Activated CD8-positive, alpha-beta memory T cell treated with anti-CD3 and anti-CD28 coated beads, Interleukin-2, amount 50 U/mL, for 4 hours (primary cell): ENCODE results near the gene CD300E.
A peak's percentile ranks its signal among the peaks of the same experiment; 100 is the strongest.
"Not testable (repeated sequence)": the region's sequence is repeated elsewhere in the genome, so short reads cannot be mapped to it uniquely, and the experiment has no call there.

ENCODE experiments used
- DNase-seq: peaks from one replicate; pipeline ENCODE4 v3.0.0-alpha.2; 2020

Gene CD300E

GRCh38 chr17:74633326-74633725 is 9.8 kb upstream of the CD300E start:
- no peak for DNase-seq

- DNase-seq: no peak
Observed at GRCh38 chr17:74632617-74633016, 9.1 kb upstream of the CD300E start.

- DNase-seq: no peak
Observed at GRCh38 chr17:74631468-74632450, 8.2 kb upstream of the CD300E start.

- DNase-seq: not testable (repeated sequence)
Observed at GRCh38 chr17:74630251-74630650, 6.7 kb upstream of the CD300E start.

GRCh38 chr17:74625661-74626060 is 2.1 kb upstream of the CD300E start:
- no peak for DNase-seq

- no peak for DNase-seq
Observed at GRCh38 chr17:74624131-74624530, 593 bp upstream of the CD300E start.

- DNase-seq: no peak
Observed at GRCh38 chr17:74619077-74619673, 4.4 kb downstream of the CD300E start.

GRCh38 chr17:74618451-74618850 is 5.1 kb downstream of the CD300E start:
- no peak for DNase-seq

GRCh38 chr17:74616696-74617095 is 6.8 kb downstream of the CD300E start:
- DNase-seq: no peak

GRCh38 chr17:74612046-74612445 is 11.5 kb downstream of the CD300E start:
- no peak for DNase-seq

- no peak for DNase-seq
Observed at GRCh38 chr17:74610108-74610507, 13.4 kb downstream of the CD300E start.

GRCh38 chr17:74608511-74608910 is 15.0 kb downstream of the CD300E start:
- no peak for DNase-seq

GRCh38 chr17:74607221-74607620 is 16.3 kb downstream of the CD300E start:
- no peak for DNase-seq

- no peak for DNase-seq
Observed at GRCh38 chr17:74606050-74606449, 17.5 kb downstream of the CD300E start.

GRCh38 chr17:74605361-74605760 is 18.2 kb downstream of the CD300E start:
- no peak for DNase-seq

- DNase-seq: no peak
Observed at GRCh38 chr17:74604761-74605160, 18.8 kb downstream of the CD300E start.

- no peak for DNase-seq
Observed at GRCh38 chr17:74604200-74604599, 19.3 kb downstream of the CD300E start.

- no peak for DNase-seq
Observed at GRCh38 chr17:74603746-74604145, 19.8 kb downstream of the CD300E start.

GRCh38 chr17:74603037-74603635 is 20.4 kb downstream of the CD300E start:
- DNase-seq: no peak

- peak; percentile 24 for DNase-seq
Observed at GRCh38 chr17:74601944-74602572, 21.5 kb downstream of the CD300E start.

- no peak for DNase-seq
Observed at GRCh38 chr17:74599448-74599939, 24.0 kb downstream of the CD300E start.

GRCh38 chr17:74599023-74599399 is 24.5 kb downstream of the CD300E start:
- no peak for DNase-seq

- DNase-seq: no peak
Observed at GRCh38 chr17:74598346-74599022, 25.1 kb downstream of the CD300E start.
